Neural cell (in vitro differentiated cells): ENCODE data around the gene LAP3. TPM values are rescaled to one million over a fixed set of nuclear protein-coding genes. Genes with fewer than 3 reads are reported as not detected.

Experiments
- H2AFZ ChIP-seq: fragments of 200-600, 300-800 bp; sonication (generic), shearing (Covaris generic); 2 replicates; pipeline ENCODE4 v1.6.0; 2014; ENCODE audit warnings: low read depth, mild to moderate bottlenecking, antibody characterized with exemption, low read length, moderate library complexity
- H3F3A ChIP-seq: fragments of 200-600 bp; shearing (Covaris generic); 2 replicates; pipeline ENCODE4 v1.6.1; 2016; ENCODE audit warnings: mild to moderate bottlenecking, moderate library complexity, mixed read lengths, antibody characterized with exemption, low read length; ENCODE audit not compliant: insufficient read depth, poor library complexity, severe bottlenecking
- H3K27ac ChIP-seq: fragments of 200-600, 300-800 bp; sonication (generic), shearing (Covaris generic); 2 replicates; pipeline ENCODE4 v1.5.1; 2014; ENCODE audit warnings: mild to moderate bottlenecking, low read length, moderate library complexity
- H3K27me3 ChIP-seq: fragments of 300-800, 200-600 bp; sonication (generic), shearing (Covaris generic); 2 replicates; pipeline ENCODE4 v1.6.0; 2014; ENCODE audit warnings: mild to moderate bottlenecking, low read depth, low read length, moderate library complexity; ENCODE audit not compliant: insufficient read depth
- H3K36me3 ChIP-seq: fragments of 300-800, 200-600 bp; sonication (generic), shearing (Covaris generic); 2 replicates; pipeline ENCODE4 v1.5.1; 2014; ENCODE audit warnings: mild to moderate bottlenecking, antibody characterized with exemption, low read length, moderate library complexity; ENCODE audit not compliant: insufficient read depth
- H3K4me2 ChIP-seq: fragments of 300-800, 200-600 bp; sonication (generic), shearing (Covaris generic); 2 replicates; pipeline ENCODE4 v1.6.0; 2014; ENCODE audit warnings: mild to moderate bottlenecking, low read length
- H3K4me3 ChIP-seq: fragments of 300-800, 200-600 bp; sonication (generic), shearing (Covaris generic); 2 replicates; pipeline ENCODE4 v1.5.1; 2014; ENCODE audit warnings: mild to moderate bottlenecking, low read length, moderate library complexity
- H3K79me2 ChIP-seq: fragments of 200-600 bp; shearing (Covaris generic); replicated peaks from 2 replicates; pipeline ENCODE4 v1.6.0; 2014; ENCODE audit warnings: mild to moderate bottlenecking, low read length, moderate library complexity; ENCODE audit not compliant: insufficient read depth
- H3K9ac ChIP-seq: fragments of 300-800, 200-600 bp; sonication (generic), shearing (Covaris generic); 2 replicates; pipeline ENCODE4 v1.6.1; 2016; ENCODE audit warnings: mild to moderate bottlenecking, low read length, mixed read lengths
- H3K9me2 ChIP-seq: fragments of 200-600 bp; shearing (Covaris generic); 2 replicates; pipeline ENCODE4 v1.6.1; 2016; ENCODE audit warnings: mild to moderate bottlenecking, low read length, mixed read lengths; ENCODE audit not compliant: insufficient read depth
- H3K9me3 ChIP-seq: fragments of 200-600, 300-800 bp; sonication (generic), shearing (Covaris generic); 2 replicates; pipeline ENCODE4 v1.6.1; 2016; ENCODE audit warnings: mild to moderate bottlenecking, mixed run types, low read length, moderate library complexity, mixed read lengths
- H4K20me1 ChIP-seq: fragments of 200-600 bp; shearing (Covaris generic); 2 replicates; pipeline ENCODE4 v1.6.1; 2016; ENCODE audit warnings: mild to moderate bottlenecking, mixed run types; ENCODE audit not compliant: insufficient read depth
- EP300 ChIP-seq: fragments of 450-650 bp; conservative IDR thresholded peaks from 2 replicates; pipeline ENCODE4 v1.6.1; 2014; ENCODE audit warnings: antibody characterized with exemption, mild to moderate bottlenecking, moderate library complexity; ENCODE audit not compliant: poor library complexity, severe bottlenecking
- EZH2 ChIP-seq: fragments of 200-600, 300-800 bp; shearing (Covaris generic), sonication (generic); IDR thresholded peaks from 2 replicates; pipeline ENCODE4 v1.6.1; 2014; ENCODE audit warnings: antibody characterized with exemption, low read length, borderline replicate concordance, mild to moderate bottlenecking; ENCODE audit not compliant: insufficient read depth, poor library complexity, severe bottlenecking
- MXI1 ChIP-seq: fragments of 450-650 bp; conservative IDR thresholded peaks from 2 replicates; pipeline ENCODE4 v1.6.1; 2014; ENCODE audit warnings: antibody characterized with exemption, mild to moderate bottlenecking; ENCODE audit not compliant: poor library complexity, severe bottlenecking
- POLR2AphosphoS5 ChIP-seq: IDR thresholded peaks from 2 replicates; pipeline ENCODE4 v1.6.1; 2012
- RAD21 ChIP-seq: fragments of 450-650 bp; conservative IDR thresholded peaks from 2 replicates; pipeline ENCODE4 v1.6.1; 2014; ENCODE audit warnings: antibody characterized with exemption, mild to moderate bottlenecking, moderate library complexity
- SMC3 ChIP-seq: fragments of 450-650 bp; conservative IDR thresholded peaks from 2 replicates; pipeline ENCODE4 v1.6.1; 2014; ENCODE audit warnings: antibody characterized with exemption, mild to moderate bottlenecking, moderate library complexity; ENCODE audit not compliant: poor library complexity
- TAF1 ChIP-seq: IDR thresholded peaks from 2 replicates; pipeline ENCODE4 v1.6.1; 2012; ENCODE audit warnings: low read depth
- polyA plus RNA-seq: library from polyadenylated mRNA; depleted of rRNA; stranded (reverse); fragments of >200 nt; gene quantifications from 2 replicates; pipeline ENCODE4 v1.2.3, GENCODE V29; 2014
- TF ChIP-seq, protein P1 (sequence below): IDR thresholded peaks from 2 replicates; pipeline ENCODE4 v1.6.1; 2012; ENCODE audit warnings: borderline replicate concordance
- TF ChIP-seq, protein P2 (sequence below): fragments of 450-650 bp; IDR thresholded peaks from 2 replicates; pipeline ENCODE4 v1.5.1; 2014; ENCODE audit warnings: antibody characterized with exemption, mild to moderate bottlenecking, moderate library complexity; ENCODE audit not compliant: poor library complexity, severe bottlenecking

The LAP3 gene
- polyA plus RNA-seq, 1 donor from 2014 or later = 36.9 TPM

DNA sequence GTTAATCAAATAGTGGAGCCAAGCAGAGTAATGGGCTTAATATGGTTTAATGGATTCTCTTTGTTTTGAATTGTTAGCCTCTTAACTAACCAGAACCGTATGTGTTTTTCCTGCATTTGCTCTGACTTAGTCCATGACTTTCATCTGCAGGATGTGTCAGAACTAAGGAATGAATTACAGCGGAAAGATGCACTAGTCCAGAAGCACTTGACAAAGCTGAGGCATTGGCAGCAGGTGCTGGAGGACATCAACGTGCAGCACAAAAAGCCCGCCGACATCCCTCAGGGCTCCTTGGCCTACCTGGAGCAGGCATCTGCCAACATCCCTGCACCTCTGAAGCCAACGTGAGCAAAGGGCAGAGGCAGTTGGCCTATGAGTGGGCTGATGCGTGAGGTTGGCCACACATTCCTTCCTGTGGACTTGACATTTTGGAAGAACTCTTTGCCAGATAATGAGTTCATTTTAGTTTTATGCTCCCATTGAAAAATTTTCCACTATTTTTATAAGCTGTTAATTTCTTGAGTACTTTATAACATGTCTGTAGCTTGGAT is 46.5 kb downstream of the LAP3 start:
- H3K27me3 ChIP-seq = no peaks in the 10 kb centered on the region
- no peak overlapping the region for H3K27ac ChIP-seq
- H3K79me2 ChIP-seq = peaks cover 13% of the 10 kb centered on the region
- no peaks in the 10 kb centered on the region for H3K9me2 ChIP-seq
- peaks cover 7% of the 10 kb centered on the region for H3K36me3 ChIP-seq
- TF ChIP-seq EZH2 (no peak), TAF1 (no peak), RAD21 (no peak), POLR2AphosphoS5 (no peak), SMC3 (no peak), MXI1 (no peak), EP300 (no peak)
- TF ChIP-seq, protein P1, sequence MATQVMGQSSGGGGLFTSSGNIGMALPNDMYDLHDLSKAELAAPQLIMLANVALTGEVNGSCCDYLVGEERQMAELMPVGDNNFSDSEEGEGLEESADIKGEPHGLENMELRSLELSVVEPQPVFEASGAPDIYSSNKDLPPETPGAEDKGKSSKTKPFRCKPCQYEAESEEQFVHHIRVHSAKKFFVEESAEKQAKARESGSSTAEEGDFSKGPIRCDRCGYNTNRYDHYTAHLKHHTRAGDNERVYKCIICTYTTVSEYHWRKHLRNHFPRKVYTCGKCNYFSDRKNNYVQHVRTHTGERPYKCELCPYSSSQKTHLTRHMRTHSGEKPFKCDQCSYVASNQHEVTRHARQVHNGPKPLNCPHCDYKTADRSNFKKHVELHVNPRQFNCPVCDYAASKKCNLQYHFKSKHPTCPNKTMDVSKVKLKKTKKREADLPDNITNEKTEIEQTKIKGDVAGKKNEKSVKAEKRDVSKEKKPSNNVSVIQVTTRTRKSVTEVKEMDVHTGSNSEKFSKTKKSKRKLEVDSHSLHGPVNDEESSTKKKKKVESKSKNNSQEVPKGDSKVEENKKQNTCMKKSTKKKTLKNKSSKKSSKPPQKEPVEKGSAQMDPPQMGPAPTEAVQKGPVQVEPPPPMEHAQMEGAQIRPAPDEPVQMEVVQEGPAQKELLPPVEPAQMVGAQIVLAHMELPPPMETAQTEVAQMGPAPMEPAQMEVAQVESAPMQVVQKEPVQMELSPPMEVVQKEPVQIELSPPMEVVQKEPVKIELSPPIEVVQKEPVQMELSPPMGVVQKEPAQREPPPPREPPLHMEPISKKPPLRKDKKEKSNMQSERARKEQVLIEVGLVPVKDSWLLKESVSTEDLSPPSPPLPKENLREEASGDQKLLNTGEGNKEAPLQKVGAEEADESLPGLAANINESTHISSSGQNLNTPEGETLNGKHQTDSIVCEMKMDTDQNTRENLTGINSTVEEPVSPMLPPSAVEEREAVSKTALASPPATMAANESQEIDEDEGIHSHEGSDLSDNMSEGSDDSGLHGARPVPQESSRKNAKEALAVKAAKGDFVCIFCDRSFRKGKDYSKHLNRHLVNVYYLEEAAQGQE = no peak
- TF ChIP-seq, protein P2, sequence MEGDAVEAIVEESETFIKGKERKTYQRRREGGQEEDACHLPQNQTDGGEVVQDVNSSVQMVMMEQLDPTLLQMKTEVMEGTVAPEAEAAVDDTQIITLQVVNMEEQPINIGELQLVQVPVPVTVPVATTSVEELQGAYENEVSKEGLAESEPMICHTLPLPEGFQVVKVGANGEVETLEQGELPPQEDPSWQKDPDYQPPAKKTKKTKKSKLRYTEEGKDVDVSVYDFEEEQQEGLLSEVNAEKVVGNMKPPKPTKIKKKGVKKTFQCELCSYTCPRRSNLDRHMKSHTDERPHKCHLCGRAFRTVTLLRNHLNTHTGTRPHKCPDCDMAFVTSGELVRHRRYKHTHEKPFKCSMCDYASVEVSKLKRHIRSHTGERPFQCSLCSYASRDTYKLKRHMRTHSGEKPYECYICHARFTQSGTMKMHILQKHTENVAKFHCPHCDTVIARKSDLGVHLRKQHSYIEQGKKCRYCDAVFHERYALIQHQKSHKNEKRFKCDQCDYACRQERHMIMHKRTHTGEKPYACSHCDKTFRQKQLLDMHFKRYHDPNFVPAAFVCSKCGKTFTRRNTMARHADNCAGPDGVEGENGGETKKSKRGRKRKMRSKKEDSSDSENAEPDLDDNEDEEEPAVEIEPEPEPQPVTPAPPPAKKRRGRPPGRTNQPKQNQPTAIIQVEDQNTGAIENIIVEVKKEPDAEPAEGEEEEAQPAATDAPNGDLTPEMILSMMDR = no peak
- H3K9me3 ChIP-seq = no peaks in the 10 kb centered on the region
- H3K9ac ChIP-seq = no peak overlapping the region
- H3K4me3 ChIP-seq = no peak overlapping the region
- H2AFZ ChIP-seq = no peak overlapping the region
- no peak overlapping the region for H3K4me2 ChIP-seq
- no peaks in the 10 kb centered on the region for H3F3A ChIP-seq
- H4K20me1 ChIP-seq = no peaks in the 10 kb centered on the region

DNA sequence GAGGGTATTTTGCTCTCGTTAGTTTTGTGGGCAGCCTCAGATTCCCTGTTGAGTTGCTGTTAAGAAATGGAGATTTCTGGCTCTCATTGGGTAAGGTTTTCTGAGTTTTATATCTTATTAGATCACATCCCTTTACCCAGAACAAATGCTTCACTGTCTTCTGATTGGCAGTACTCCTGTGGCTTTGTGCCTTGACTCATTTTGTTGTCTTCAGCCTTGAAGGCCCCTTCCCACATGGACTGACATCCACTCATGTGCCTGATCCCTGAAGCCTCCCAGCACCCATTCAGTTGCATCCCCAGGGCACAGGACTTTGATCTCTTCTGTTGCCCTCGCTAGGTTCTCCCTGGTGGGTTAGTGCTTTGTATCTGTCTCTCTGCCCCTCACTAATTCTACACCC is 47.8 kb downstream of the LAP3 start:
- Histone ChIP-seq H3K27ac (no peak overlapping the region), H3K4me3 (no peak overlapping the region), H3K79me2 (peaks cover 6% of the 10 kb centered on the region), H3K27me3 (no peaks in the 10 kb centered on the region), H4K20me1 (no peaks in the 10 kb centered on the region), H3K36me3 (peaks cover 7% of the 10 kb centered on the region), H3K9me2 (no peaks in the 10 kb centered on the region), H3K9ac (no peak overlapping the region), H3K4me2 (no peak overlapping the region), H2AFZ (no peak overlapping the region), H3F3A (no peaks in the 10 kb centered on the region), H3K9me3 (no peaks in the 10 kb centered on the region)
- TF ChIP-seq, protein P1 = no peak
- TF ChIP-seq EP300 (no peak), SMC3 (no peak), RAD21 (no peak), EZH2 (no peak), MXI1 (no peak)
- TF ChIP-seq, protein P2 = no peak
